Astrocyte of the cerebellum (primary cell): Measurements from ENCODE around the gene ARHGEF17.
A peak's percentile ranks its signal among the peaks of the same experiment; 100 is the strongest.

Experiments used
- DNase-seq: peaks from one replicate; pipeline ENCODE4 v3.0.0-alpha.2; 2011; ENCODE audit warnings: low read depth
- H3K4me3 ChIP-seq: 2 replicates; pipeline ENCODE4 v1.5.1; 2011; ENCODE audit warnings: mild to moderate bottlenecking, low read depth, low read length, moderate library complexity
- in situ Hi-C: cut with HindIII; loops from 2 replicates; pipeline ENCODE4 v1.10.0; 2017; ENCODE audit warnings: low sequenced_read_pairs
- TF ChIP-seq, protein P1 (sequence below): IDR thresholded peaks from 2 replicates; pipeline ENCODE4 v1.5.1; 2012; ENCODE audit warnings: low read length, low read depth, moderate library complexity, mild to moderate bottlenecking; ENCODE audit errors: missing control alignments

The ARHGEF17 gene

DNA sequence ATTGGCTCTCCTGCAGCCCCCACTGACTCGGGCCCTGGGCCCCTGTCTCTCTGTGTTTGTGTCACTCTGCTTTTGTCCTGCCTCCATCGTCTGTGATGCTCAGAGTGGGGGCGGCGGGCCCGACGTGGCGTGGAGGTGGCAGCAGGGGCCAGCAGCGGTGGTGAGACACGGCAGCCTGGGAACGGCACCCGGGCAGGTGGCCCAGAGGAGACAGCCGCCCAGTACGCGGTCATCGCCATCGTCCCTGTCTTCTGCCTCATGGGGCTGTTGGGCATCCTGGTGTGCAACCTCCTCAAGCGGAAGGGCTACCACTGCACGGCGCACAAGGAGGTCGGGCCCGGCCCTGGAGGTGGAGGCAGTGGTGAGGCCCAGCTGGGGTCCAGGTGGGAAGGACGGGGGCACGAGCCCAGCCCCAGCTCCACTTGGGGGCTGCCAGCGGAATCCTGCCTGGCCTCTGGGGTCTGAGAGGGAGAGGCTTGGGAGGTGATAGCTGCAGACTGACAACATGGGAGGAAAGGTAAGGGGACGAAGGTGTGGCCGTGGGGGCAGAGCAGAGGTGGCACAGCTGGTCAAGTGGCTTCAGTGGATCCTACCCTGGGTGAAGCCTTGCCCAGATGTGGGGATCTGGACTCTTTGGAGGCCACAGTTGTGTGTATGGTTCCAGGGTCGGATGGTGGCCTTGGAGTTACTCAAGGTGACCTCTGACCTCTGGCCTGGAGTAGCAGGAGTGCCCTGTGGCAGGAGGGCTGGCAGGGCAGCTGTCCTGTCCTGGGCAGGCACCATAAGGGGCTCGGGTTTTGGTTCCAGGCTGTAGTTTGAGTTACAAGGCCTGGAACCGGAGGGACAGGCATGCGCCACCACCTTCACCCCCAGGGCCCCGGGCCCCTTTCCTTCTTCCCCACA, 84.3 kb downstream of the ARHGEF17 start:
- DNase-seq, result no peak
- TF ChIP-seq, protein P1, sequence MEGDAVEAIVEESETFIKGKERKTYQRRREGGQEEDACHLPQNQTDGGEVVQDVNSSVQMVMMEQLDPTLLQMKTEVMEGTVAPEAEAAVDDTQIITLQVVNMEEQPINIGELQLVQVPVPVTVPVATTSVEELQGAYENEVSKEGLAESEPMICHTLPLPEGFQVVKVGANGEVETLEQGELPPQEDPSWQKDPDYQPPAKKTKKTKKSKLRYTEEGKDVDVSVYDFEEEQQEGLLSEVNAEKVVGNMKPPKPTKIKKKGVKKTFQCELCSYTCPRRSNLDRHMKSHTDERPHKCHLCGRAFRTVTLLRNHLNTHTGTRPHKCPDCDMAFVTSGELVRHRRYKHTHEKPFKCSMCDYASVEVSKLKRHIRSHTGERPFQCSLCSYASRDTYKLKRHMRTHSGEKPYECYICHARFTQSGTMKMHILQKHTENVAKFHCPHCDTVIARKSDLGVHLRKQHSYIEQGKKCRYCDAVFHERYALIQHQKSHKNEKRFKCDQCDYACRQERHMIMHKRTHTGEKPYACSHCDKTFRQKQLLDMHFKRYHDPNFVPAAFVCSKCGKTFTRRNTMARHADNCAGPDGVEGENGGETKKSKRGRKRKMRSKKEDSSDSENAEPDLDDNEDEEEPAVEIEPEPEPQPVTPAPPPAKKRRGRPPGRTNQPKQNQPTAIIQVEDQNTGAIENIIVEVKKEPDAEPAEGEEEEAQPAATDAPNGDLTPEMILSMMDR, result no peak
- in situ Hi-C loops, result no loop called here
- no peak overlapping the region for H3K4me3 ChIP-seq

DNA sequence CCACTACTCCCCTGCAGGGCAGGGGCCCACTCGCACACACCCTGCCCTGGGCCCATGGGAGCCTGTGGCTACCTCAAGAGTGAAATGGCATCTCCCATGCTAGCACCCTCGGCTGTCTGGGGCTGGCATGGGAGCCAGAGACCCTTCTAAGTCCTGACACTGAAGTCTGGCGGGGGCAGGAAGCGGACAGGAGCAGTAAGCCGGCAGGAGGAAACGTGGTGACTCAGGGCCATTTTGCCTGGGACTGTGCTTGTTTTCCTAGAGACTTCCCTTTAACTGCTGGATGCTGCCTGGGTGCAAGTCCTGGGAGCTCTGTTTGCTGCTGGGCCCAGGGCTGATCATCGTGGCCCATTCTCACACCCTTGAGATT, 84.9 kb downstream of the ARHGEF17 start:
- no peak for DNase-seq
- in situ Hi-C loops, result no loop called here
- TF ChIP-seq, protein P1, result no peak
- no peak overlapping the region for H3K4me3 ChIP-seq

DNA sequence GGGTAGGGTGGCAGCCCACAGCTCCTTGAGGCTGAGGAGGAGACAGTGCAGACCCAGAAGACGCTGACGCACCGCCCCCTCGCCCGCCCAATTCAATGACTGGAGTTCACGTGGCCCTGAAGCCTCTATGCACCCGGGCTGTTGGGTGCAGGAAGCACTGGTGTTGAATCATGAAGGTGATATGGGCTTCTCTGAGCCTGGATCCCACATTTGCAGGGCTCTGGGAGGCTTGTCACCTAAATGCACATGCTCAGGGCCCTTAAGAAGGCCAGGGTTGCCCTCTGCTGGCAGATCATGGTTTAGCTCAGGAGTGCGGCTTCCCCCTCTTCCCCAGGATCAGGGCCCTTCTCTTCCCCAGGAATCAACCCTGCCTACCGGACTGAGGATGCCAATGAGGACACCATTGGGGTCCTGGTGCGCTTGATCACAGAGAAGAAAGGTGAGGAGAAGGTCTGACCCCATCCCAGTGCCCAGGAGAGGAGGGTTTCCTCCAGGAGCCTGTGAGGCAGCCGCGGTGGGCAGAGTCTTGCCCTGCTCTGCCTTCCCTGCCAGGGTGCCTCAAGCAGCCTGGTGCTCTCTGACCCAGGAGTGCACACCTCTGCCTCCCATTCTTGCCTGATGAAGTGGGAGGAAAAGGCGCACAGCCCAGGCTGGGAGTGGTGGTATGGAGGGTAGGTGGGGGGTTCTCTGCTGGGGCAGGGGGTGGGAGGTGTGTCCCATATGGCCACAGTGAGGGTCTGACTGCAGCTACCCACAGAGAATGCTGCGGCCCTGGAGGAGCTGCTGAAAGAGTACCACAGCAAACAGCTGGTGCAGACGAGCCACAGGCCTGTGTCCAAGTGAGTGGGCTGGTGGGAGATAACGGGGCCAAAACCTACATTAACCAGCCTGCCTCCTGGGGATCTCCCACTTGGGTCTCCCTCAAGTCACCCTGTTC, 85.7 kb downstream of the ARHGEF17 start:
- TF ChIP-seq, protein P1, result peak; percentile 90
- no peak overlapping the region for H3K4me3 ChIP-seq
- in situ Hi-C loops, result no loop called here
- DNase-seq, result peak; percentile 64

DNA sequence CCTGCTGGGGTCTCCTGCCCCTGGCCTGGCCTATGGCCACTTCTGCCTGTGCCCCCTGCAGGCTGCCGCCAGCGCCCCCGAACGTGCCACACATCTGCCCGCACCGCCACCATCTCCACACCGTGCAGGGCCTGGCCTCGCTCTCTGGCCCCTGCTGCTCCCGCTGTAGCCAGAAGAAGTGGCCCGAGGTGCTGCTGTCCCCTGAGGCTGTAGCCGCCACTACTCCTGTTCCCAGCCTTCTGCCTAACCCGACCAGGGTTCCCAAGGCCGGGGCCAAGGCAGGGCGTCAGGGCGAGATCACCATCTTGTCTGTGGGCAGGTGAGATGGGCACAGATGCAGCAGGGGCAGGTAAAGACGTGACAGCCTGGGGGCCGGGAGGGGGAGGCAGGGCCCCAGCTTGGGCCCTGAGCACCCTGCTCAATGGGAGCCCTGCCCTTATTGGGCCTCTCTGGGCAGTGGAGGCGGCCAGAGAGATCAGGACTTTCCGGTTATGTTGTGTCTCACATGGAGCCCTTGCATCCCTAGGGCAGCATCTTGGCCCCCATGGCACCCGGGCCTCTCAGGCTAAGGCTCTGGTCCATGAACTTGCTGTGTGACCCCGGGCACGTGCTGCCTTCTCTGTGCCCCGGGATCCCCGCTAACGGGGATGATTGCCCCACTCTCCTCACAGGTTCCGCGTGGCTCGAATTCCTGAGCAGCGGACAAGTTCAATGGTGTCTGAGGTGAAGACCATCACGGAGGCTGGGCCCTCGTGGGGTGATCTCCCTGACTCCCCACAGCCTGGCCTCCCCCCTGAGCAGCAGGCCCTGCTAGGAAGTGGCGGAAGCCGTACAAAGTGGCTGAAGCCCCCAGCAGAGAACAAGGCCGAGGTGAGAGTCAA, 86.6 kb downstream of the ARHGEF17 start:
- in situ Hi-C loops, result no loop called here
- no peak overlapping the region for H3K4me3 ChIP-seq
- TF ChIP-seq, protein P1, result no peak
- DNase-seq, result no peak

DNA sequence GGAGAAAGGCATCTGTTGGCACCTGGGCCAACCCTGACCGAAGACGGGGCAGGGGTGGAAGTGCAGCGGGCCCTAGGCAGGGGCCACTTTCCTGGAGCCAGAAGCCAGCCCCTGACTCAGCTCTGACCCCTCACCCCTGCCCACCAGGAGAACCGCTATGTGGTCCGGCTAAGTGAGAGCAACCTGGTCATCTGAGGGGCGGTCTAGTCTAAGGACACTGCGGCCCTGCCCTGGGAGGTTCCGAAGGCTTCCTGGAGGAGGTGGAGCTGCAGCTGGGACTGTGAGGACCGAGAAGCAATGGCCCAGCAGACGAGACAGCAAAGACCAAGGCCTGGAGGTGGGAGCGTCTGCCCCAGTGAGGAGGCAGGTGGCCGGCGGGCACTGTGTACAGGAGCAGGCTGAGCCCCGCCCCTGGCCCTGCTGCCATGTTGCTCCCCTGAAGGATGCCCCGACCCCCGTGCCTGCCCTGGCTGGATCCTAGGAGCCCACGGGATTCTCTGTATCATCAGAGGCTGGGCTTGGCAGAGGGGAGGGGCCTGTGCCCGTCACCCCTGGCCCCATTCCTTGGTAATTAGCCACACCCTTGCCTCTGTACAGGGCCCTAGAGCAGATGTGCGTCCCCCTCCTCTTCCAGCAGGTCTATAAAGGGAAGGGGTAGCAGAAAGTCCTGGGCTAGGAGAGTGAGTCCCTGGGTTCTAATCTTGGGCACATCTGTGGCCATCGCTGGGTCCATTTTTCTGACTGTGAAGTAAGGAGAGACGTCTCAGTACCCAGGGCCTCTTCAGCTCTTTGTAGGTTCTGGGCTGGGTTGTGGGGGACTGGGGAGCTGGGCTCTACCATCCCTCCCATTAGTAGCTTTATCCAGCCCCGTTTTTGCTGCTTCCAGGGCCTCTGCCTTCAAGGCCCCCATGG, 87.5 kb downstream of the ARHGEF17 start:
- TF ChIP-seq, protein P1, result no peak
- no peak overlapping the region for H3K4me3 ChIP-seq
- no peak for DNase-seq
- in situ Hi-C loops, result no loop called here
